Stimulated activated naive CD4-positive, alpha-beta T cell (primary cell): ENCODE measurements around the gene ARCN1.

Experiments used
- DNase-seq, 6 experiments: peaks; one replicate each; lab custom pipeline; 2025; lab: John Stamatoyannopoulos, UW

The ARCN1 gene

GRCh38 chr11:118621784-118622375 is 49.7 kb downstream of the ARCN1 start:
- no peak for DNase-seq

GRCh38 chr11:118622376-118623268 is 50.4 kb downstream of the ARCN1 start:
- DNase-seq: no peak

DNA sequence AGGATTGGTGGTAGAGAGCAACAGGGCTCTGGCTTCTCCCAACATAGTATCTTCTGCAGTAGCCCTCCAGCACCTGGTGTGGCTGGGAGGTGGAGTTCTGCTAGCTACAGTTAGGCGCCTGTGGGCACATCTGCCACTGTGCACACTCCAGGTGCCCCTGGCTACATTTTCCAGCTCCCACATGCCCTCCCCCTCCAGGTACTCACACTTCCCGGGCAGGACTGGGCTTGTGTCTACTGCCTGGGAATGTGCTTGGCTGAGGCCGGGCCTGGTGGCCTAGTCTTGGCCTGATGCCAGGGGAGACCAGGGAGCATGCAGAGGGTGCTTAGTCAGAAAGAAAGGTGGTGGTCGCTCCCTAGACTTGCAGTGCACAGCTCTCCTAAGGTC is 51.1 kb downstream of the ARCN1 start:
- DNase-seq: no peak

GRCh38 chr11:118625036-118625690 is 53.0 kb downstream of the ARCN1 start:
- no peak for DNase-seq

GRCh38 chr11:118625976-118626375 is 53.8 kb downstream of the ARCN1 start:
- no peak for DNase-seq

GRCh38 chr11:118627566-118627965 is 55.4 kb downstream of the ARCN1 start:
- DNase-seq: no peak

DNA sequence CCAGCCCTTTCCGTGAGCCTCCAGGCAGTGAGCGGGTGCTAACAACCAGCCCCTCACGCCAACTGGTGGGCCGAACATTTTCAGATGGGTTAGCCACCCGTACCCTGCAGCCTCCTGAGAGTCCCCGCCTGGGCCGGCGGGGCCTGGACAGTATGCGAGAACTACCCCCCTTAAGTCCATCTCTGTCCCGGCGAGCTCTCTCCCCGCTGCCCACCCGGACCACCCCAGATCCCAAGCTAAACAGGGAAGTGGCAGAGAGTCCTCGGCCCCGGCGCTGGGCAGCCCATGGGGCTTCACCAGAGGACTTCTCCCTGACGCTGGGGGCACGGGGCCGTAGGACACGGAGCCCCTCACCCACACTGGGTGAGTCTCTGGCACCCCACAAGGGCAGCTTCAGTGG is 55.8 kb downstream of the ARCN1 start:
- DNase-seq: no peak

GRCh38 chr11:118628432-118628831 is 56.2 kb downstream of the ARCN1 start:
- DNase-seq: no peak

GRCh38 chr11:118628861-118629549 is 56.8 kb downstream of the ARCN1 start:
- no peak for DNase-seq

GRCh38 chr11:118629761-118630661 is 57.8 kb downstream of the ARCN1 start:
- no peak for DNase-seq

DNA sequence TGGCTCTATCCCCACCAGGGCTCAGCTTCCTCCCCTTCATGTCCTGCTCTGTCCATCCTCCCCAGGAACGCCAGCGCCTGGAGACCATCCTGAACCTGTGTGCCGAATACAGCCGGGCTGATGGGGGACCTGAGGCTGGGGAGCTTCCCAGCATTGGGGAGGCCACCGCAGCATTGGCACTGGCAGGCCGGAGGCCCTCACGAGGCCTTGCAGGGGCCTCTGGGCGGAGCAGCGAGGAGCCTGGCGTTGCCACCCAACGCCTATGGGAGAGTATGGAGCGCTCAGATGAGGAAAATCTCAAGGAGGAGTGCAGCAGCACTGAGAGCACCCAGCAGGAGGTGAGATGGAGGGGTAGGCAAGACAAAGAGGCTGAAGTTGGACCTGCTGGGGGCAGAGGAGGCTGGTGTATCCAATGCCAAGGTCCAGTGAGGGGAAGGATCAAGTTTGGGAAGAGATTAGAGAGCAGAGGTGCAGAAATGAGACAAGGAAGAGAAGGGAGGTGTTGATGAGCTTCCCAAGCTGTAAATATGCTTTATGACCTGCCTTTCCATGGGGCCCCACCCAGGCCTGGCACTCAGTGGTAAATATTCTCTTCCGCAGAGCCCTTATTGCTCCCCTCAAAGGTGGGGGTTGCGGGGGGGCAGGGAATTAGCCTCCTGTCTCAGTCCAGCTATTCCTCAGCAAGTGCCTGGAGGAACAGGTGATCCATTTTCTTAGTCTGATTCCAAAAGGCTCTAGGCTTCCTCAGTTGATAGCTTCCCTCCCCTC is 59.1 kb downstream of the ARCN1 start:
- no peak for DNase-seq

- no peak for DNase-seq
Measured at GRCh38 chr11:118632577-118633318, 60.5 kb downstream of the ARCN1 start.

GRCh38 chr11:118633319-118633690 is 61.1 kb downstream of the ARCN1 start:
- DNase-seq: no peak

DNA sequence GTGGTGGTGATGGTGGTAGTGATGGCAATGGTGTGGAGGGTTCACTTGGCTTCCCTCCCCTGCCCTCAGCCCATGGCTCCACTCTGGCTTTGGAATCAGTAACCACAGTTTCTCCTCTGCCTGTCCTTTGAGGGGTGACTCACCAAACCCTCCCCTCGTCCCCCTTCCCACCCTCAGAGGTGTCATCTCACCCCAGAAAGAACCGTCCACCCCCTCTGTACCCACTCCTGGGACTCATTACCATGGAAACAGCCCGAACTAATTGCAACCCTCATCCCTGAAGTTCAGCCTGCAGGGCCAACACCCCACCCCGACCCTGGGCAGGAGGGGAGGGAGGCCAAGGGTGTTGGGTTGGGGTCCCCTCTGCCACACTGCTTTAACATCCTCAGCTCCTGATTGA is 61.8 kb downstream of the ARCN1 start:
- no peak for DNase-seq

- DNase-seq: peak in 1 of 6 experiments; percentile 6
Measured at GRCh38 chr11:118634431-118635236, 62.4 kb downstream of the ARCN1 start.

DNA sequence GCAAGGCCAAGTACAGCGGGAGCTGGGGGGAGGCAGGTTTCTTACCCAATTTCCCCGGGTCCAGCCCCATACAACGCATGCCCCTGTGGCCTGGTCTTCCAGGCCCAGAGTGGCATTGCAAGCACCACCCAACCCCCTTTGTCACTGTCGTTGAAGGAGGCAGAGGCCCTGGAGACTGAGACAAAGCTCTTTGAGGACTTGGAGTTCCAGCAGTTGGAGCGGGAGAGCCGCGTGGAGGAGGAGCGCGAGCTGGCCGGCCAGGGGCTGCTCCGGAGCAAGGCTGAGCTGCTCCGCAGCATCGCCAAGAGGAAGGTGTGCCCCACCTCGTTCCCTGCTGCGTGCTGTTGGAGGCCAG is 63.0 kb downstream of the ARCN1 start:
- DNase-seq: peak in 1 of 6 experiments; percentile 2

DNA sequence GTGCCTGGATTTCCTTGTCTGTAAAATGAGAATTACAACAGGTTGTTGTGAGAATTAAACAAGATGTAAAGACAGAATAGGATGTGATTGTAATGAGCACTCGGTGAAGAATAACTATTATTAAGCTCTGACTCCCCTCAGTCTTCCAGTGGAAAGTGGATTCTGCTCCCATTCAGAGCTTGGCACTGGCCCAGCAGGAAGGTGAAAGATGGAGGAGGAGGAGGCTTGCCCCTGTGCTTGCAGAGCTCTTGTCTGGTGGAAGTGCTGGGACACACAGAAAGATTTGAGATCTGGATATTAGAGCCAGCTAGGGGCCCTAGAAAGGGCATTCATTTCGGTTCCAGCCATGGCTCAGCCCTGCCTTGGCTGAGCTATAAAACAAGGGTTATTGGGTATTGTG is 63.4 kb downstream of the ARCN1 start:
- DNase-seq: no peak

GRCh38 chr11:118636569-118637290 is 64.5 kb downstream of the ARCN1 start:
- no peak for DNase-seq
